Neural progenitor cell (in vitro differentiated cells): ENCODE data around the gene VOPP1. TPM values are rescaled to one million over a fixed set of nuclear protein-coding genes. Genes with fewer than 3 reads are reported as not detected.

ENCODE experiments used
- DNase-seq: peaks from one replicate; pipeline ENCODE4 v3.0.0-alpha.2; 2016; ENCODE audit warnings: low spot score
- H2AFZ ChIP-seq: fragments of 200-600 bp; sonication (generic); replicated peaks from 2 replicates; pipeline ENCODE4 v1.6.1; 2016; ENCODE audit warnings: antibody characterized with exemption
- H3F3A ChIP-seq: fragments of 200-600 bp; sonication (generic); 2 replicates; pipeline ENCODE4 v1.6.1; 2016; ENCODE audit warnings: antibody characterized with exemption, low read depth
- H3K27ac ChIP-seq: fragments of 200-600 bp; sonication (generic); 2 replicates; pipeline ENCODE4 v1.5.1; 2016; ENCODE audit warnings: mild to moderate bottlenecking
- H3K27me3 ChIP-seq: fragments of 200-600 bp; sonication (generic); 2 replicates; pipeline ENCODE4 v1.6.1; 2016; ENCODE audit warnings: mild to moderate bottlenecking, moderate library complexity
- H3K36me3 ChIP-seq: fragments of 200-600 bp; sonication (generic); 2 replicates; pipeline ENCODE4 v1.5.1; 2016
- H3K4me1 ChIP-seq: fragments of 200-600 bp; sonication (generic); 2 replicates; pipeline ENCODE4 v1.6.1; 2016; ENCODE audit warnings: mixed run types
- H3K4me2 ChIP-seq: fragments of 200-600 bp; sonication (generic); 2 replicates; pipeline ENCODE4 v1.6.1; 2016
- H3K4me3 ChIP-seq: fragments of 200-600 bp; sonication (generic); 2 replicates; pipeline ENCODE4 v1.5.1; 2016
- H3K79me2 ChIP-seq: fragments of 200-600 bp; sonication (generic); 2 replicates; pipeline ENCODE4 v1.6.1; 2016; ENCODE audit warnings: low read depth
- H3K9ac ChIP-seq: fragments of 200-600 bp; sonication (generic); 2 replicates; pipeline ENCODE4 v1.6.1; 2016
- H3K9me3 ChIP-seq: fragments of 200-600 bp; sonication (generic); 2 replicates; pipeline ENCODE4 v1.5.1; 2016; ENCODE audit warnings: low read depth
- H4K20me1 ChIP-seq: fragments of 200-600 bp; sonication (generic); 2 replicates; pipeline ENCODE4 v1.6.1; 2016; ENCODE audit warnings: low read depth
- H3K27ac Mint-ChIP-seq: 3 replicates; pipeline ENCODE4 v1.8.0; 2021; ENCODE audit warnings: mixed read lengths
- H3K27me3 Mint-ChIP-seq: 2 replicates; pipeline ENCODE4 v1.8.0; 2022; ENCODE audit warnings: low read depth, mild to moderate bottlenecking, inconsistent platforms, moderate library complexity, mixed read lengths; ENCODE audit not compliant: insufficient read depth
- H3K36me3 Mint-ChIP-seq: 3 replicates; pipeline ENCODE4 v1.8.0; 2021; ENCODE audit warnings: mixed read lengths
- H3K4me1 Mint-ChIP-seq: 3 replicates; pipeline ENCODE4 v1.8.0; 2021; ENCODE audit warnings: mixed read lengths
- H3K4me3 Mint-ChIP-seq: 3 replicates; pipeline ENCODE4 v1.8.0; 2021; ENCODE audit warnings: mild to moderate bottlenecking, moderate library complexity, mixed read lengths
- H3K9me3 Mint-ChIP-seq: 3 replicates; pipeline ENCODE4 v1.8.0; 2020; ENCODE audit warnings: mixed read lengths
- CTCF ChIP-seq: fragments of 200-600 bp; sonication (generic); IDR thresholded peaks from 2 replicates; pipeline ENCODE4 v1.5.1; 2017; ENCODE audit warnings: antibody characterized with exemption, mild to moderate bottlenecking
- EZH2 ChIP-seq: fragments of 200-600 bp; sonication (generic); IDR thresholded peaks from 2 replicates; pipeline ENCODE4 v1.6.1; 2017; ENCODE audit warnings: antibody characterized with exemption, mild to moderate bottlenecking, moderate library complexity
- EZH2phosphoT487 ChIP-seq: fragments of 200-600 bp; sonication (generic); IDR thresholded peaks from 2 replicates; pipeline ENCODE4 v1.6.1; 2017; ENCODE audit warnings: antibody characterized with exemption
- total RNA-seq: library from RNA; depleted of rRNA; stranded (reverse); fragments of >200 nt; gene quantifications from 2 replicates; pipeline ENCODE4 v1.2.3, GENCODE V29; 2015; ENCODE audit warnings: low replicate concordance

The VOPP1 gene
- total RNA-seq, 1 donor from 2014 or later: 46.6 TPM

GRCh38 chr7:55526770-55527169, 45.5 kb downstream of the VOPP1 start:
- Mint-ChIP-seq H3K4me3 (no peak overlapping the region), H3K36me3 (peaks cover 12% of the 10 kb centered on the region), H3K27ac (no peak overlapping the region), H3K9me3 (peaks cover 5% of the 10 kb centered on the region), H3K4me1 (peaks cover 23% of the 10 kb centered on the region), H3K27me3 (peaks cover 4% of the 10 kb centered on the region)
- peaks cover 27% of the 10 kb centered on the region for H3K4me1 ChIP-seq
- no peaks in the 10 kb centered on the region for H3K27me3 ChIP-seq
- H3K79me2 ChIP-seq: peaks cover 66% of the 10 kb centered on the region
- H3K36me3 ChIP-seq: no peaks in the 10 kb centered on the region
- DNase-seq: peak; percentile 85
- no peak for TF ChIP-seq CTCF
- no peak for TF ChIP-seq EZH2
- H2AFZ ChIP-seq: no peak overlapping the region
- H3K9ac ChIP-seq: no peak overlapping the region
- H3K4me3 ChIP-seq: no peak overlapping the region
- peaks cover 18% of the 10 kb centered on the region for H3F3A ChIP-seq
- H3K9me3 ChIP-seq: no peaks in the 10 kb centered on the region
- peak overlapping the region; percentile 36 for H3K4me2 ChIP-seq
- no peak overlapping the region for H3K27ac ChIP-seq
- peaks cover 77% of the 10 kb centered on the region for H4K20me1 ChIP-seq

- Histone ChIP-seq H3K4me1 (peaks cover 31% of the 10 kb centered on the region), H2AFZ (no peak overlapping the region), H3K79me2 (peaks cover 70% of the 10 kb centered on the region), H3K9ac (no peak overlapping the region), H3K4me3 (no peak overlapping the region), H3K27me3 (no peaks in the 10 kb centered on the region), H3K36me3 (no peaks in the 10 kb centered on the region), H4K20me1 (peaks cover 79% of the 10 kb centered on the region), H3F3A (peaks cover 18% of the 10 kb centered on the region), H3K9me3 (no peaks in the 10 kb centered on the region), H3K27ac (no peak overlapping the region), H3K4me2 (peak overlapping the region; percentile 36)
- H3K27ac Mint-ChIP-seq: no peak overlapping the region
- no peak for DNase-seq
- H3K36me3 Mint-ChIP-seq: peaks cover 10% of the 10 kb centered on the region
- TF ChIP-seq EZH2: no peak
- TF ChIP-seq CTCF: no peak
- no peak for TF ChIP-seq EZH2phosphoT487
- no peak overlapping the region for H3K4me3 Mint-ChIP-seq
- peaks cover 4% of the 10 kb centered on the region for H3K27me3 Mint-ChIP-seq
- H3K9me3 Mint-ChIP-seq: peaks cover 3% of the 10 kb centered on the region
- H3K4me1 Mint-ChIP-seq: peaks cover 26% of the 10 kb centered on the region
Observed at GRCh38 chr7:55526329-55526728, 46.0 kb downstream of the VOPP1 start.

GRCh38 chr7:55524558-55525310, 47.6 kb downstream of the VOPP1 start:
- peak overlapping the region; percentile 53 for H3K27ac Mint-ChIP-seq
- Histone ChIP-seq H4K20me1 (peaks cover 78% of the 10 kb centered on the region), H2AFZ (no peak overlapping the region), H3K4me2 (no peak overlapping the region), H3K79me2 (peaks cover 66% of the 10 kb centered on the region), H3K9me3 (no peaks in the 10 kb centered on the region), H3F3A (peaks cover 18% of the 10 kb centered on the region), H3K4me1 (peaks cover 32% of the 10 kb centered on the region), H3K4me3 (no peak overlapping the region), H3K27me3 (no peaks in the 10 kb centered on the region), H3K36me3 (no peaks in the 10 kb centered on the region), H3K9ac (no peak overlapping the region), H3K27ac (no peak overlapping the region)
- TF ChIP-seq EZH2: no peak
- no peak for TF ChIP-seq CTCF
- TF ChIP-seq EZH2phosphoT487: no peak
- peaks cover 26% of the 10 kb centered on the region for H3K4me1 Mint-ChIP-seq
- H3K9me3 Mint-ChIP-seq: no peaks in the 10 kb centered on the region
- H3K4me3 Mint-ChIP-seq: no peak overlapping the region
- H3K27me3 Mint-ChIP-seq: peaks cover 2% of the 10 kb centered on the region
- no peak for DNase-seq
- peaks cover 9% of the 10 kb centered on the region for H3K36me3 Mint-ChIP-seq
